ENCODE measurements around the gene CRYGB.
A peak's percentile ranks its signal among the peaks of the same experiment; 100 is the strongest.

The CRYGB gene

GRCh38 chr2:208153156-208153555, 7.2 kb upstream of the CRYGB start:
- DNase-seq (ENCODE audit: low spot score), result no peak
- no peaks in the 10 kb centered on the region for H3K9me3 ChIP-seq (ENCODE audit: severe bottlenecking)
- no peak overlapping the region for H3K27ac ChIP-seq (ENCODE audit: poor library complexity, severe bottlenecking)
- no peak for TF ChIP-seq CTCF (IDR thresholded peaks at IDR 0.05; ENCODE audit: poor library complexity, severe bottlenecking)
- H3K27me3 ChIP-seq (ENCODE audit: insufficient read depth, poor library complexity, severe bottlenecking), result no peaks in the 10 kb centered on the region
- no peak for ATAC-seq (ENCODE audit: low read depth)
- no peaks in the 10 kb centered on the region for H3K4me1 ChIP-seq (ENCODE audit: insufficient read depth, poor library complexity, severe bottlenecking)
- no peaks in the 10 kb centered on the region for H3K36me3 ChIP-seq (ENCODE audit: low read depth)
- no peak overlapping the region for H3K4me3 ChIP-seq (ENCODE audit: severe bottlenecking)

- H3K36me3 ChIP-seq (ENCODE audit: low read depth), result no peaks in the 10 kb centered on the region
- H3K27ac ChIP-seq (ENCODE audit: poor library complexity, severe bottlenecking), result no peak overlapping the region
- H3K4me3 ChIP-seq (ENCODE audit: severe bottlenecking), result no peak overlapping the region
- TF ChIP-seq CTCF (IDR thresholded peaks at IDR 0.05; ENCODE audit: poor library complexity, severe bottlenecking), result no peak
- DNase-seq (ENCODE audit: low spot score) (no peak), ATAC-seq (ENCODE audit: low read depth) (no peak)
- no peaks in the 10 kb centered on the region for H3K27me3 ChIP-seq (ENCODE audit: insufficient read depth, poor library complexity, severe bottlenecking)
- H3K4me1 ChIP-seq (ENCODE audit: insufficient read depth, poor library complexity, severe bottlenecking), result no peaks in the 10 kb centered on the region
- no peaks in the 10 kb centered on the region for H3K9me3 ChIP-seq (ENCODE audit: severe bottlenecking)
Measured at GRCh38 chr2:208150956-208151355, 5.0 kb upstream of the CRYGB start.

- Histone ChIP-seq H3K9me3 (ENCODE audit: severe bottlenecking) (no peaks in the 10 kb centered on the region), H3K4me3 (ENCODE audit: severe bottlenecking) (no peak overlapping the region), H3K27me3 (ENCODE audit: insufficient read depth, poor library complexity, severe bottlenecking) (no peaks in the 10 kb centered on the region), H3K4me1 (ENCODE audit: insufficient read depth, poor library complexity, severe bottlenecking) (no peaks in the 10 kb centered on the region), H3K36me3 (ENCODE audit: low read depth) (no peaks in the 10 kb centered on the region), H3K27ac (ENCODE audit: poor library complexity, severe bottlenecking) (no peak overlapping the region)
- TF ChIP-seq CTCF (IDR thresholded peaks at IDR 0.05; ENCODE audit: poor library complexity, severe bottlenecking), result no peak
- DNase-seq (ENCODE audit: low spot score) (no peak), ATAC-seq (ENCODE audit: low read depth) (no peak)
Measured at GRCh38 chr2:208150094-208150493, 4.1 kb upstream of the CRYGB start.

GRCh38 chr2:208148803-208149202, 2.8 kb upstream of the CRYGB start:
- peak; percentile 42 for TF ChIP-seq CTCF (IDR thresholded peaks at IDR 0.05; ENCODE audit: poor library complexity, severe bottlenecking)
- no peaks in the 10 kb centered on the region for H3K27me3 ChIP-seq (ENCODE audit: insufficient read depth, poor library complexity, severe bottlenecking)
- no peaks in the 10 kb centered on the region for H3K9me3 ChIP-seq (ENCODE audit: severe bottlenecking)
- ATAC-seq (ENCODE audit: low read depth) (no peak), DNase-seq (ENCODE audit: low spot score) (no peak)
- H3K4me1 ChIP-seq (ENCODE audit: insufficient read depth, poor library complexity, severe bottlenecking), result no peaks in the 10 kb centered on the region
- H3K36me3 ChIP-seq (ENCODE audit: low read depth), result no peaks in the 10 kb centered on the region
- H3K27ac ChIP-seq (ENCODE audit: poor library complexity, severe bottlenecking), result no peak overlapping the region
- no peak overlapping the region for H3K4me3 ChIP-seq (ENCODE audit: severe bottlenecking)

- no peak for TF ChIP-seq CTCF (IDR thresholded peaks at IDR 0.05; ENCODE audit: poor library complexity, severe bottlenecking)
- Histone ChIP-seq H3K9me3 (ENCODE audit: severe bottlenecking) (no peaks in the 10 kb centered on the region), H3K4me1 (ENCODE audit: insufficient read depth, poor library complexity, severe bottlenecking) (no peaks in the 10 kb centered on the region), H3K27me3 (ENCODE audit: insufficient read depth, poor library complexity, severe bottlenecking) (no peaks in the 10 kb centered on the region), H3K27ac (ENCODE audit: poor library complexity, severe bottlenecking) (no peak overlapping the region), H3K36me3 (ENCODE audit: low read depth) (no peaks in the 10 kb centered on the region), H3K4me3 (ENCODE audit: severe bottlenecking) (no peak overlapping the region)
- no peak for DNase-seq (ENCODE audit: low spot score)
- no peak for ATAC-seq (ENCODE audit: low read depth)
Measured at GRCh38 chr2:208147759-208148158, 1.8 kb upstream of the CRYGB start.

Measured in RWPE2 (cell line).